Measurements from ENCODE around the gene REN. TPM values are rescaled to one million over a fixed set of nuclear protein-coding genes. Genes with fewer than 3 reads are reported as not detected.

Gene REN
- total and polyA plus RNA-seq, 2 donors from 2014 or later = 32.4 to 1,159 TPM

DNA sequence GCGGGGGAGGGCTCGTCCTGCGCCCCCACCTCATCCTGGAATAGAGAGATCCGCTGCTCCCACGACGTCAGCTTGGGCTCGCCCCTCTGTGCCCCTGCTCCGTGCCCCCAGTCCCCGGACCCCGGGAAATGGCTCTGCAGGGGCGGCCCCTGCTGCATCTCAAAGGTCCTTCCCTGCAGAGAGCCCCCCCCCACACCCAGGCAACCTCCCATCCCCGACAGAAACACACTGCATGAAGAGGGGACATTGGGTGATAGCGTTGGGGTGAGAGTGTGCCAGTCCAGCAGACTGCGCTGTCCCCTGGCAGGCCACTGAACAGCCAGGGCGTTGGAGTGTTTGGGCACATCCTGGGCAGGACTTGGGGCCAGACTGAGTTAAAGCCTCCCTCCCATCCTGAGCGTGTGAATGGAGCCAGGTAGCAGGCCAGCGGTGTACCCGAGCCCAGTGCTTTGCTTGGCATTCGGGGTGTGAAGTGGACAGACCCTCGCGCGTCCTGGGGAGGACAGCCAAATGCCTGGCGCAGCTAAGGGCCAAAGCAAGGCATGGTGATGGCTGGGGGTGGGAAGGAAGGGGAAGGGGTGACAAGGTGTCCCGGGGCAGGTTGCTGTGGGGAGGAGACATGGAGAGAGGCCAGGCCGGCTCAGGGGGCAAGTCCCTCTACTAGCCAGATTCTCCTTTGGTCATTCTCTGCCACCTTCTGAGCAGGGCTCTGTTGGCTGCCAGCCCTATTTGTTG, 13.7 kb downstream of the REN start:
- peak overlapping the region in 1 of 3 donors; percentile 44 for H3K9ac ChIP-seq (ENCODE audit: low read length in 3 of 3)
- FAIRE-seq (no peak), DNase-seq (peak in 1 of 5 donors; percentile 89)
- intact Hi-C loops (cut with DNase I) = no loop called here
- H3K27ac ChIP-seq (ENCODE audit: low read depth in 2 of 2, low read length in 2 of 2) = peak overlapping the region; percentile 32 to 41
- peaks cover 0 to 3% (median 3%) of the 10 kb centered on the region in 3 donors for H3K36me3 ChIP-seq (ENCODE audit: control insufficient read depth in 2 of 3, insufficient read depth in 3 of 3, low read length in 3 of 3)
- no peaks in the 10 kb centered on the region for H3K9me3 ChIP-seq (ENCODE audit: control insufficient read depth in 2 of 3, insufficient read depth in 1 of 3, low read length in 3 of 3)
- peak overlapping the region in 2 of 3 donors; percentile 34 to 57 for H3K4me3 ChIP-seq (ENCODE audit: low read length in 3 of 3)
- H3K27me3 ChIP-seq (ENCODE audit: control insufficient read depth, insufficient read depth, low read length) = no peaks in the 10 kb centered on the region
- TF ChIP-seq CTCF (IDR thresholded peaks at IDR 0.05; ENCODE audit: borderline replicate concordance, extremely low read depth, insufficient read depth) = no peak
- peaks cover 0 to 8% (median 0%) of the 10 kb centered on the region in 3 donors for H3K4me1 ChIP-seq (ENCODE audit: control insufficient read depth in 2 of 3, insufficient read depth in 2 of 3, low read depth in 1 of 3, low read length in 3 of 3)

GRCh38 chr1:204151552-204152309, 14.4 kb downstream of the REN start, which contains the start of gene ETNK2:
Gene ETNK2, minus strand, starts transcription at chr1:204152044. Its CDS starts 192 bp downstream, at chr1:204151852.
- peak within 1 kb of the TSS; percentile 34 to 82 (median 80) for H3K4me3 ChIP-seq (ENCODE audit: low read length in 3 of 3)
- no peaks in the 10 kb centered on the region for H3K9me3 ChIP-seq (ENCODE audit: control insufficient read depth in 2 of 3, insufficient read depth in 1 of 3, low read length in 3 of 3)
- peaks cover 0 to 3% (median 3%) of the 10 kb centered on the region in 3 donors for H3K36me3 ChIP-seq (ENCODE audit: control insufficient read depth in 2 of 3, insufficient read depth in 3 of 3, low read length in 3 of 3)
- H3K9ac ChIP-seq (ENCODE audit: low read length in 3 of 3) = peak within 1 kb of the TSS in 2 of 3 donors; percentile 76 to 85
- intact Hi-C loops (cut with DNase I) = no loop called here
- TF ChIP-seq CTCF (IDR thresholded peaks at IDR 0.05; ENCODE audit: borderline replicate concordance, extremely low read depth, insufficient read depth) = no peak
- H3K27me3 ChIP-seq (ENCODE audit: control insufficient read depth, insufficient read depth, low read length) = no peaks in the 10 kb centered on the region
- H3K27ac ChIP-seq (ENCODE audit: low read depth in 2 of 2, low read length in 2 of 2) = peak within 1 kb of the TSS; percentile 87 to 94
- H3K4me1 ChIP-seq (ENCODE audit: control insufficient read depth in 2 of 3, insufficient read depth in 2 of 3, low read depth in 1 of 3, low read length in 3 of 3) = peaks cover 0 to 8% (median 0%) of the 10 kb centered on the region in 3 donors
- DNase-seq (peak; percentile 77 to 91 (median 86)), FAIRE-seq (no peak)

DNA sequence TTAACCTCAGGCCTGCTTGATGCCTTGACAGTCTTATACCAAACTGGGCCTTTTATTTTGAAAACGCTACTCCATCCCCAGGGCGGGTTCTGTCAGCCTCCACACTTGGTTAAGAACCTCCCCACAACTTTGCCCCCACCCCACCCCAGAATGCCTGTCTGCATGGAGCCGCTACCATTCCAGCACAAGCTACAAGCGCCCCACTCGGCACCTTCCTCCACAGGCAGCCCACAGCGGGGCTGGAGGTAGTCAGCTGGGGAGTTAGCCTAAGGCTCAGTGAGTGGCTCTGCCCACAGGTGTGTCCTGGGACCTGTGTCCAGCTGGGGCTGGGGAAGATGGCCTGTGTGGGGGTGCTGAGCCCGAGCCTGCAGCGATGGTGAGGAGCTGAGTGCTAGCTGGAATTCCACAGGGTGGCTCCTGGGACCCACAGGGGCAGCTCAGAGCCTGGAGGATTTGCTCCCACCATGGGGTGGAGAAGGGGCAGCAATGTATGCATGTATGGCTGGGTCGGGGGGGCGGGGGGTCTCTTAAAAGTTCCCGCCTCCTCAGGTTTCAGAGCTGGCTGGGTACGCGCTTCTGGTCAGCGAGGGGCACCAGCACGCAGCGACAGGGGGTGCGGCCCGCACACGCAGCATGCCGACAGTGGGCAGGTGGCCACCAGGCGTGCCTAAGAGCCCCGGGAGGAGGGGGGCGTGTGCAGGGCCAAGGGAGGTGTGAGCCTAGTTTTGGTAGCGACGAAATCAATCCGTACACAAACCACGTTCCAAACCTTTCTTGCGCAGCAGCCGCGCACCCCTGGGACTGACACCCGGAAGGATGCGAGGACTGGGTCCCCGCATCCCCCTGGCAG, 15.2 kb downstream of the REN start:
- Histone ChIP-seq H3K4me3 (ENCODE audit: low read length in 3 of 3) (peak overlapping the region; percentile 21 to 82 (median 80)), H3K36me3 (ENCODE audit: control insufficient read depth in 2 of 3, insufficient read depth in 3 of 3, low read length in 3 of 3) (peaks cover 0 to 8% (median 4%) of the 10 kb centered on the region in 3 donors), H3K9me3 (ENCODE audit: control insufficient read depth in 2 of 3, insufficient read depth in 1 of 3, low read length in 3 of 3) (no peaks in the 10 kb centered on the region), H3K9ac (ENCODE audit: low read length in 3 of 3) (peak overlapping the region in 2 of 3 donors; percentile 76 to 85), H3K27ac (ENCODE audit: low read depth in 2 of 2, low read length in 2 of 2) (peak overlapping the region; percentile 87 to 94), H3K27me3 (ENCODE audit: control insufficient read depth, insufficient read depth, low read length) (no peaks in the 10 kb centered on the region), H3K4me1 (ENCODE audit: control insufficient read depth in 2 of 3, insufficient read depth in 2 of 3, low read depth in 1 of 3, low read length in 3 of 3) (peaks cover 0 to 12% (median 0%) of the 10 kb centered on the region in 3 donors)
- intact Hi-C loops (cut with DNase I) = no loop called here
- DNase-seq (peak; percentile 48 to 82 (median 58)), FAIRE-seq (no peak)
- TF ChIP-seq CTCF (IDR thresholded peaks at IDR 0.05; ENCODE audit: borderline replicate concordance, extremely low read depth, insufficient read depth) = no peak

All from kidney (tissue), 14 donors.